Fibroblast of lung (primary cell): ENCODE measurements around the gene FNDC8. TPM values are rescaled to one million over a fixed set of nuclear protein-coding genes. Genes with fewer than 3 reads are reported as not detected.
A peak's percentile ranks its signal among the peaks of the same experiment; 100 is the strongest.

Experiments
- DNase-seq, 2 donors: peaks; one replicate each; pipeline versions ENCODE4 v3.0.0 to v3.0.0-alpha.2; 2010; ENCODE audit warnings: low read depth in 2 of 2
- H2AFZ ChIP-seq: 2 replicates; pipeline ENCODE4 v1.5.1; 2012; ENCODE audit warnings: low read length, control low read depth, inconsistent platforms
- H3K27ac ChIP-seq: 2 replicates; pipeline ENCODE4 v1.5.1; 2011; ENCODE audit warnings: low read length, control low read depth; ENCODE audit not compliant: insufficient read depth
- H3K27me3 ChIP-seq: 2 replicates; pipeline ENCODE4 v1.5.1; 2011; ENCODE audit warnings: mild to moderate bottlenecking, low read length; ENCODE audit not compliant: control insufficient read depth, insufficient read depth
- H3K36me3 ChIP-seq: 2 replicates; pipeline ENCODE4 v1.5.1; 2011; ENCODE audit warnings: low read length; ENCODE audit not compliant: control insufficient read depth, insufficient read depth
- H3K4me1 ChIP-seq: 2 replicates; pipeline ENCODE4 v1.5.1; 2011; ENCODE audit warnings: low read length; ENCODE audit not compliant: control insufficient read depth, insufficient read depth; ENCODE audit errors: extremely low read depth
- H3K4me2 ChIP-seq: 2 replicates; pipeline ENCODE4 v1.5.1; 2011; ENCODE audit warnings: low read length, control low read depth; ENCODE audit not compliant: insufficient read depth; ENCODE audit errors: extremely low read depth
- H3K4me3 ChIP-seq, 4 experiments: fragments of 200-600 bp in 1 of 4; sonication (generic) in 1 of 4; replicated peaks in 1 of 4; 2 replicates each; pipeline ENCODE4 v1.5.1; 2011 to 2016; ENCODE audit warnings: low read length in 4 of 4, low read depth in 3 of 4, mild to moderate bottlenecking in 3 of 4, control low read depth in 2 of 4, inconsistent platforms in 1 of 4, mixed read lengths in 1 of 4; ENCODE audit not compliant: insufficient read depth in 1 of 4; ENCODE audit errors: control extremely low read depth in 1 of 4
- H3K79me2 ChIP-seq: 2 replicates; pipeline ENCODE4 v1.5.1; 2012; ENCODE audit warnings: mild to moderate bottlenecking, low read length, inconsistent platforms; ENCODE audit not compliant: control insufficient read depth, insufficient read depth
- H3K9ac ChIP-seq: 2 replicates; pipeline ENCODE4 v1.5.1; 2011; ENCODE audit warnings: mild to moderate bottlenecking, low read length, control low read depth; ENCODE audit not compliant: insufficient read depth
- H3K9me3 ChIP-seq: 2 replicates; pipeline ENCODE4 v1.5.1; 2012; ENCODE audit warnings: low read depth, low read length; ENCODE audit not compliant: control insufficient read depth, insufficient read depth
- H4K20me1 ChIP-seq: 2 replicates; pipeline ENCODE4 v1.5.1; 2011; ENCODE audit warnings: low read length; ENCODE audit not compliant: control insufficient read depth, insufficient read depth; ENCODE audit errors: extremely low read depth
- EZH2 ChIP-seq: IDR thresholded peaks from 2 replicates; pipeline ENCODE4 v1.5.1; 2012; ENCODE audit warnings: low read length, control low read depth, mild to moderate bottlenecking; ENCODE audit errors: missing control alignments
- polyA plus RNA-seq, 2 donors: library from polyadenylated mRNA; depleted of rRNA in 1 of 2; stranded (reverse) in 1 of 2; unstranded in 1 of 2; fragments of >200 nt; gene quantifications; 2 replicates each; pipeline ENCODE4 v1.2.1, GENCODE V29; 2011 to 2012; ENCODE audit warnings: missing spikeins in 1 of 2
- total RNA-seq: library from RNA; depleted of rRNA; stranded (reverse); fragments of >200 nt; gene quantifications from 2 replicates; pipeline ENCODE4 v1.2.1, GENCODE V29; 2014
- TF ChIP-seq, protein P1 (sequence below), 2 donors: IDR thresholded peaks in 1 of 2; conservative IDR thresholded peaks in 1 of 2; 1 replicate in 1 of 2; 2 replicates in 1 of 2; pipeline ENCODE4 v1.5.1; 2011 to 2012; ENCODE audit warnings: low read length in 2 of 2, control low read depth in 1 of 2, inconsistent platforms in 1 of 2, low read depth in 1 of 2, mild to moderate bottlenecking in 1 of 2

FNDC8 gene
- total and polyA plus RNA-seq, 2 donors (not counting 1 experiment from before 2014, with no cell fraction given), result not detected

DNA sequence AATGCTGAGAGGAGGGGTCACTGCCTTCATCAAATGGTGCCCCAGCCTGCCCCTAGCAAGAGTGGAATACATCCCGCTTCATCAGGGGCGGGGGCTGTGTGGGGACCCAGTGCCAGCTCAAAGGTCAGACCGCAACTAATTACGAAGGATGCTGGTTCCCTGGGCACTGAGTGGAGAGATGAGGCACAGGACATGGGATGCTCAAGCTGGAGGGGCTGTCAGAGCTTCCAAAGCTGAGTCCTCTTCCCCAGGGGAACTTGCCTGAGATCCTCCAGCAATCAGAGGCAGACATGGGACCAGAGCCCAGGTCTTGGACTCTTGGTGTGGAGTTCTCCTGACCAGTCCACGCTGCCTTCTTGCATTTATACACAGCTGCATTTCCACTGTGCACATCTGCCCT, 45.1 kb downstream of the FNDC8 start:
- Histone ChIP-seq H3K4me2 (no peak overlapping the region), H4K20me1 (no peaks in the 10 kb centered on the region), H3K9me3 (no peaks in the 10 kb centered on the region), H3K79me2 (no peaks in the 10 kb centered on the region), H3K4me3 (no peak overlapping the region), H2AFZ (no peak overlapping the region), H3K27ac (no peak overlapping the region), H3K27me3 (peaks cover under 1% of the 10 kb centered on the region), H3K36me3 (no peaks in the 10 kb centered on the region), H3K4me1 (no peaks in the 10 kb centered on the region), H3K9ac (no peak overlapping the region)
- DNase-seq, result no peak
- TF ChIP-seq, protein P1, sequence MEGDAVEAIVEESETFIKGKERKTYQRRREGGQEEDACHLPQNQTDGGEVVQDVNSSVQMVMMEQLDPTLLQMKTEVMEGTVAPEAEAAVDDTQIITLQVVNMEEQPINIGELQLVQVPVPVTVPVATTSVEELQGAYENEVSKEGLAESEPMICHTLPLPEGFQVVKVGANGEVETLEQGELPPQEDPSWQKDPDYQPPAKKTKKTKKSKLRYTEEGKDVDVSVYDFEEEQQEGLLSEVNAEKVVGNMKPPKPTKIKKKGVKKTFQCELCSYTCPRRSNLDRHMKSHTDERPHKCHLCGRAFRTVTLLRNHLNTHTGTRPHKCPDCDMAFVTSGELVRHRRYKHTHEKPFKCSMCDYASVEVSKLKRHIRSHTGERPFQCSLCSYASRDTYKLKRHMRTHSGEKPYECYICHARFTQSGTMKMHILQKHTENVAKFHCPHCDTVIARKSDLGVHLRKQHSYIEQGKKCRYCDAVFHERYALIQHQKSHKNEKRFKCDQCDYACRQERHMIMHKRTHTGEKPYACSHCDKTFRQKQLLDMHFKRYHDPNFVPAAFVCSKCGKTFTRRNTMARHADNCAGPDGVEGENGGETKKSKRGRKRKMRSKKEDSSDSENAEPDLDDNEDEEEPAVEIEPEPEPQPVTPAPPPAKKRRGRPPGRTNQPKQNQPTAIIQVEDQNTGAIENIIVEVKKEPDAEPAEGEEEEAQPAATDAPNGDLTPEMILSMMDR (conservative IDR thresholded peaks at IDR 0.05 in 1 of 2, IDR thresholded peaks at IDR 0.05 in 1 of 2; ENCODE audit: low read depth in 1 of 2, low read length in 2 of 2), result no peak
- no peak for TF ChIP-seq EZH2

DNA sequence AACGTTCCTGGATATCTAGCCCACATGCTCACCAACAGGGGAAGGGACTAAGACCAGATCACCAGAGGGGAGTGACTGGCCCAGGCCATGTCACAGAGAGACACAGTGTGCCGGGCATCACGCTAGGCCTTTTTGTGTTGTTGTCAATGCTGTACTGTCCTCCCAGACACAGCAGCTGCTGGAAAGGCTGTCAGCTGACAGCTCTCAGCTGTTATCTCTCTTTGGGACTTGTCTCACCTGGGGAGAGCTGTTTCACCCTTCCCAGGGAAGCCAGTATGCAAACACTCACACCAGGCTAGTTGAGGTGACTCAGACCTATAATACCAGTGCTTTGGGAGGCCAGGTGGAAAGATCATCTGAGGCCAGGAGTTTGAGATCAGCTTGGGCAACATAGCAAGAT, 45.6 kb downstream of the FNDC8 start:
- no peaks in the 10 kb centered on the region for H3K4me1 ChIP-seq
- H3K27me3 ChIP-seq, result no peaks in the 10 kb centered on the region
- H3K27ac ChIP-seq, result no peak overlapping the region
- no peak overlapping the region for H2AFZ ChIP-seq
- no peak overlapping the region for H3K9ac ChIP-seq
- no peaks in the 10 kb centered on the region for H3K36me3 ChIP-seq
- no peaks in the 10 kb centered on the region for H4K20me1 ChIP-seq
- no peaks in the 10 kb centered on the region for H3K79me2 ChIP-seq
- no peak overlapping the region for H3K4me2 ChIP-seq
- H3K9me3 ChIP-seq, result no peaks in the 10 kb centered on the region
- no peak overlapping the region for H3K4me3 ChIP-seq
- no peak for DNase-seq
- TF ChIP-seq EZH2, result no peak
- TF ChIP-seq, protein P1 (conservative IDR thresholded peaks at IDR 0.05 in 1 of 2, IDR thresholded peaks at IDR 0.05 in 1 of 2; ENCODE audit: low read depth in 1 of 2, low read length in 2 of 2), result no peak

DNA sequence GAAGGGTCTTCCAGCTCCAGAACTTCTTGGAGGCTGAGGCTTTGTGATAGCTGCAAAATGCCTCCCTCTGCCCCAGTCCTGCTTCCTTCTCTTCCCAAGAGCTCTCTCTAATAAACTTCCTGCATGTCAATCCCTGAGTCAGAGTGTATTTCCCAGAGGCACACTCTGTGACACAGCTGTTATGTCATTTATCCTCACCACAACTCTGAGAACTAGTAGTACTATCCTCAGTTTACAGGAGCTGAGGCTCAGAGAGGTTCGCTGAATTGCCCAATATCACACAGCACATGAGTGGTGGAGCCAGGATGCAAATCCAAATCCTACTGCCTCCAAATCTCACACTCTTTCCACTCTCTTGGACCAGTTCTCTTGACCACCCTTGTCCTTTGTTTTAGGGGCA, 46.3 kb downstream of the FNDC8 start:
- no peaks in the 10 kb centered on the region for H3K79me2 ChIP-seq
- peak in 1 of 2 donors; percentile 10 for DNase-seq
- H3K36me3 ChIP-seq, result no peaks in the 10 kb centered on the region
- H3K9ac ChIP-seq, result no peak overlapping the region
- H3K4me3 ChIP-seq, result no peak overlapping the region
- no peaks in the 10 kb centered on the region for H3K27me3 ChIP-seq
- no peaks in the 10 kb centered on the region for H3K9me3 ChIP-seq
- no peak overlapping the region for H2AFZ ChIP-seq
- H3K27ac ChIP-seq, result no peak overlapping the region
- no peak for TF ChIP-seq EZH2
- TF ChIP-seq, protein P1 (conservative IDR thresholded peaks at IDR 0.05 in 1 of 2, IDR thresholded peaks at IDR 0.05 in 1 of 2; ENCODE audit: low read depth in 1 of 2, low read length in 2 of 2), result no peak
- no peak overlapping the region for H3K4me2 ChIP-seq
- H3K4me1 ChIP-seq, result no peaks in the 10 kb centered on the region
- H4K20me1 ChIP-seq, result no peaks in the 10 kb centered on the region
